ENCODE results near the gene PHACTR1. TPM values are rescaled to one million over a fixed set of nuclear protein-coding genes. Genes with fewer than 3 reads are reported as not detected.

PHACTR1 gene
- total and polyA plus RNA-seq, 9 of the 15 experiments (the other 6 are each of a cell fraction or from before 2014, with no cell fraction given): 11.5 to 32.6 (median 22.0) TPM

GRCh38 chr6:13074415-13075140 lies 358.0 kb downstream of the PHACTR1 start:
- TF ChIP-seq NFIX (CRISPR knock-in tag; IDR thresholded peaks at IDR 0.05; ENCODE audit: low read depth) (0 out of 2 replicates have a peak, but pooled peaks have one; percentile 30), NFIC (IDR thresholded peaks at IDR 0.05) (peak; percentile 72), ZNF589 (CRISPR knock-in tag; IDR thresholded peaks at IDR 0.05; ENCODE audit: low read depth) (no peak)
- BruUV-seq (replicated peaks): no TSS peak
- ChIA-PET POLR2A (no interaction called here), CTCF (ENCODE audit: low intra/inter-chr PET ratio) (interaction anchor here (0.5 kb wide), 1 partner anchor 210 kb away, joined by 3 read pairs; no protein-coding TSS in a partner anchor)
- DNase-seq (ENCODE audit: extremely low read depth in 1 of 4, low spot score in 3 of 4) (no peak), FAIRE-seq (no peak), ATAC-seq (no peak)
- H3K9ac ChIP-seq (ENCODE audit: insufficient read depth in 1 of 2, low read depth in 2 of 2, low read length in 2 of 2): no peak overlapping the region
- H3K9me3 ChIP-seq (replicated peaks; ENCODE audit: control insufficient read depth, insufficient read depth, low read depth, low read length): no peaks in the 10 kb centered on the region
- H3K27ac ChIP-seq (ENCODE audit: extremely low read depth, low read depth, low read length): no peak overlapping the region
- no peaks in the 10 kb centered on the region for H3K36me3 ChIP-seq (ENCODE audit: control insufficient read depth, insufficient read depth, low read length)
- H3K27me3 ChIP-seq (ENCODE audit: control insufficient read depth in 2 of 2, insufficient read depth in 2 of 2, low read length in 2 of 2): no peaks in the 10 kb centered on the region; a peak in 1 of 5 replicates
- H3K4me1 ChIP-seq (replicated peaks in 1 of 2; ENCODE audit: control insufficient read depth in 2 of 2, insufficient read depth in 2 of 2, low read length in 2 of 2): no peaks in the 10 kb centered on the region
- H3K4me3 ChIP-seq: no peak overlapping the region
- no peaks in the 10 kb centered on the region for H3K79me2 ChIP-seq (ENCODE audit: control insufficient read depth, insufficient read depth, low read length)
- WGBS (ENCODE audit: insufficient coverage, low coverage, missing lambda C conversion rate): 0% methylated on average over 3 of the region's 3 CpGs
- H4K20me1 ChIP-seq (replicated peaks; ENCODE audit: control insufficient read depth, insufficient read depth, low read length): no peaks in the 10 kb centered on the region
- no peak overlapping the region for H3K4me2 ChIP-seq (ENCODE audit: insufficient read depth, low read length)
- no peaks in the 10 kb centered on the region for H3K9me1 ChIP-seq (ENCODE audit: control insufficient read depth, insufficient read depth, low read length)
- intact Hi-C loops (cut with micrococcal nuclease) (no loop called here), in situ Hi-C loops (cut with MboI) (no loop called here)
- H2AFZ ChIP-seq (ENCODE audit: low read depth, low read length): no peak overlapping the region

- DNase-seq (ENCODE audit: extremely low read depth in 1 of 4, low spot score in 3 of 4) (no peak), FAIRE-seq (no peak), ATAC-seq (no peak)
- Histone ChIP-seq H3K4me2 (ENCODE audit: insufficient read depth, low read length) (no peak overlapping the region), H3K4me3 (no peak overlapping the region), H3K9me1 (ENCODE audit: control insufficient read depth, insufficient read depth, low read length) (no peaks in the 10 kb centered on the region), H4K20me1 (replicated peaks; ENCODE audit: control insufficient read depth, insufficient read depth, low read length) (no peaks in the 10 kb centered on the region), H3K27ac (ENCODE audit: extremely low read depth, low read depth, low read length) (no peak overlapping the region), H3K4me1 (replicated peaks in 1 of 2; ENCODE audit: control insufficient read depth in 2 of 2, insufficient read depth in 2 of 2, low read length in 2 of 2) (no peaks in the 10 kb centered on the region), H3K27me3 (ENCODE audit: control insufficient read depth in 2 of 2, insufficient read depth in 2 of 2, low read length in 2 of 2) (no peaks in the 10 kb centered on the region; a peak in 1 of 5 replicates), H3K9ac (ENCODE audit: insufficient read depth in 1 of 2, low read depth in 2 of 2, low read length in 2 of 2) (no peak overlapping the region), H3K36me3 (ENCODE audit: control insufficient read depth, insufficient read depth, low read length) (no peaks in the 10 kb centered on the region), H3K79me2 (ENCODE audit: control insufficient read depth, insufficient read depth, low read length) (no peaks in the 10 kb centered on the region), H3K9me3 (replicated peaks; ENCODE audit: control insufficient read depth, insufficient read depth, low read depth, low read length) (no peaks in the 10 kb centered on the region), H2AFZ (ENCODE audit: low read depth, low read length) (no peak overlapping the region)
- no TSS peak for BruUV-seq (replicated peaks)
- in situ Hi-C loops (cut with MboI) (no loop called here), intact Hi-C loops (cut with micrococcal nuclease) (no loop called here)
- CTCF ChIA-PET (ENCODE audit: low intra/inter-chr PET ratio): interaction anchor here (0.5 kb wide), 1 partner anchor 211 kb away, joined by 3 read pairs; no protein-coding TSS in a partner anchor
- WGBS (ENCODE audit: insufficient coverage, low coverage, missing lambda C conversion rate): 1% methylated on average over 7 of the region's 7 CpGs
- POLR2A ChIA-PET: interaction anchor here (0.6 kb wide), 1 partner anchor 752 kb away, joined by 3 read pairs; no protein-coding TSS in a partner anchor
- TF ChIP-seq ZNF12 (CRISPR knock-in tag; IDR thresholded peaks at IDR 0.05) (no peak), NFXL1 (CRISPR knock-in tag; IDR thresholded peaks at IDR 0.05) (no peak)
- TF ChIP-seq, protein P1, sequence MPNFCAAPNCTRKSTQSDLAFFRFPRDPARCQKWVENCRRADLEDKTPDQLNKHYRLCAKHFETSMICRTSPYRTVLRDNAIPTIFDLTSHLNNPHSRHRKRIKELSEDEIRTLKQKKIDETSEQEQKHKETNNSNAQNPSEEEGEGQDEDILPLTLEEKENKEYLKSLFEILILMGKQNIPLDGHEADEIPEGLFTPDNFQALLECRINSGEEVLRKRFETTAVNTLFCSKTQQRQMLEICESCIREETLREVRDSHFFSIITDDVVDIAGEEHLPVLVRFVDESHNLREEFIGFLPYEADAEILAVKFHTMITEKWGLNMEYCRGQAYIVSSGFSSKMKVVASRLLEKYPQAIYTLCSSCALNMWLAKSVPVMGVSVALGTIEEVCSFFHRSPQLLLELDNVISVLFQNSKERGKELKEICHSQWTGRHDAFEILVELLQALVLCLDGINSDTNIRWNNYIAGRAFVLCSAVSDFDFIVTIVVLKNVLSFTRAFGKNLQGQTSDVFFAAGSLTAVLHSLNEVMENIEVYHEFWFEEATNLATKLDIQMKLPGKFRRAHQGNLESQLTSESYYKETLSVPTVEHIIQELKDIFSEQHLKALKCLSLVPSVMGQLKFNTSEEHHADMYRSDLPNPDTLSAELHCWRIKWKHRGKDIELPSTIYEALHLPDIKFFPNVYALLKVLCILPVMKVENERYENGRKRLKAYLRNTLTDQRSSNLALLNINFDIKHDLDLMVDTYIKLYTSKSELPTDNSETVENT (CRISPR knock-in tag; IDR thresholded peaks at IDR 0.05): no peak
Measured at GRCh38 chr6:13075141-13075845, 358.7 kb downstream of the PHACTR1 start.
